ENCODE data around the gene NDUFA8.
"Not testable (repeated sequence)": the region's sequence is repeated elsewhere in the genome, so short reads cannot be mapped to it uniquely, and the experiment has no call there.

The NDUFA8 gene

DNA sequence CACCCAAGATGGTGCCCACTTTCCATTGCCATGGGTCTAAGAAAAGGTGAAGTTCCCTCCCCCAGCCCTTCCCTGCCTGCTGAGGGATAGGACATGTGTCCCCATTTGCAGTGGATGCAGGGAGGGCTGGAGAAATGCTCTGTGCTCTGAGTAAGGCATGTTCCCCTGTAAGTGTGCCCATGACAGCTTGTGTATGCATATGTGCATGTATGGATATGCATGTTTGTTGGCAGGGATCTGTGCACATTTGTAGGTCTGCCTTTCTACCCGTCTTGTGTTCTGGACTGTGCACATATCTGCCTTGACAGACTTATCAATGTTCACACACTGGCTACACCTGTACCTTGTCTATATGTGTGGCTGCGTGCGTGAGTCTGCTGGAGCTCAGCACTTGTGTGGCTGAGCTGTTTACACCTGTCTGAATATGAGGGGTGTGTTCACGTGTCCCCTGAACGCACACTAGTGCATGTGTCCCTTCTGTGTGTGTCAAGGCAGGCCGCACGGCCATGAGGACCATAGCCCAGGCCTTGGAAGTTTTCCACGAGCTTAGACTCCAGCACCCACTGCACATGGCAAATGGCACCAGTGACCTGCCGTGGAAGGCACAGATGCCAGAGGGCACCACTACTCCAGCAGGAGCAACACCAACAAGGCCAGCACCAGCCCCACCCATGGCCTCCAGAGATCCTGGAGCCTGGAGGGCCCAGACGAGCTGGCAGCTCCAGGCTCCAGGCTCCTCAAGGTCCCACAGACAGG is 39.1 kb downstream of the NDUFA8 start:
- no peak for DNase-seq

DNA sequence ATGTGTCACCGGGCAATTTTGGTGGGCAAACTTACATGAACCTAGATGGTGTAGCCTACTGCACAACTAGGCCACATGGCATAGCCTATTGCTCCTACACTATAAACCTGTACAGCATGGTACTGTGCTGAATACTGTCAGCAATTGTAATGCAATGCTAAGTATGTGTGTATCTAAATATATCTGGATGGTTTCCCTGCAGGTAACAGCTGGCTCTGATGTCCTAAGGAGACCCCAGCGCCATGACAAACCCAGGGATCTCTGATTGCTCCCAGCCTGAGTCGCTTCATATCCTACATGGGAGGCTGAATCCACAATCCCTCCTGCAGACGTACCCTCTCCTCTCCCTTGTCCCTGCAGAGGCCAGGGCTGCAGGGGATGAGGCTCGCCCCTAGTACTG is 39.9 kb downstream of the NDUFA8 start:
- DNase-seq: no peak

DNA sequence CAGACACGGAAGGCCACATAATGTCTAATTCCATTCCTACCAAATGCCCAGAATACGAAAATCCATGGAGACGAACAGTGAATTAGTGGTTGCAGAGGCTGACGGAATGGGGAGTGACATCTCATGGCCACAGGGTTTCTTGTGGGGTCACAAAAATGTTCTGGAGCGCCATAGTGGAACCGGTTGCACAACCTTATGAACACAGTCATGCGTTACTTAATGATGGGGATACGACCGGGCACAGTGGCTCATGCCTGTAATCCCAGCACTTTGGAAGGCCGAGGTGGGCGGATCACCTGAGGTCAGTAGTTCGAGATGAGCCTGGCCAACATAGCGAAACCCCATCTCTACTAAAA is 40.4 kb downstream of the NDUFA8 start:
- DNase-seq: no peak

DNA sequence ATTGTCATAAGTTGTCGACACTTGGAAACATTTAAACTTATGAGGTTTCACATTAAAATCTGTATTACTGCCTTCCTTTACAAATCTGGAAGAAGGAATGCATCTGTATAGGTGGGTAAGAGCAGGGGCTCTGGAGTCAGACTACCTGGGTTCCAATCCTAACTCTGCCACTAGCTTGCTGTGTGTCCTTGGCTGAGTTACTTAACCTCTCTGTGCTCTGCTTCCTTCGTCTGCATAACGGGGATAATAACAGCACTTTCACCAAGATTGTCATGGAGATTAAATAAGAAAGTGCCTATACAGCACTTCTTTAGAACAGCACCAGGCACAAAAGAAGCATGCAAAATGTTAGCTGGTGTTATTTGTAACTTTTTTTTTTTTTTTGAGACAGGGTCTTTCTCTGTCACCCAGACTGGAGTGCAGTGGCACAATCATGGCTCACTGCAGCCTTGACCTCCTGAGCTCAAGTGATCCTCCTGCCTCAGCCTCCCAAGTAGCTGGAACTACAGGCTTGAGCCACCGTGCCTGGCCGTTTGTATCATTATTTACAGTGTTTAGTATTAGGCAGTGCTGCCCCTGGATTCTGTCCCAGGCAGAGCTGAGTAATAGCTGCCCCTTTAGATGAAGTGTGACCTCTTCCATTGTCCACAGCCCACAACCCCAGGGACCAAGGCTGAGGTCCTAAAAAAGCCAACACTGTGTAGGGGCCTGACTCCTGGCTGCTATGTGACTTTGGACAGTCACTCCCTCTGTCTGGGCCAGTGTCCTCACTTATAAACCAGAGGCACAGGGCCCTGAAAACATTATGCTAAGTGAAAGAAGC is 41.0 kb downstream of the NDUFA8 start:
- no peak for DNase-seq

DNA sequence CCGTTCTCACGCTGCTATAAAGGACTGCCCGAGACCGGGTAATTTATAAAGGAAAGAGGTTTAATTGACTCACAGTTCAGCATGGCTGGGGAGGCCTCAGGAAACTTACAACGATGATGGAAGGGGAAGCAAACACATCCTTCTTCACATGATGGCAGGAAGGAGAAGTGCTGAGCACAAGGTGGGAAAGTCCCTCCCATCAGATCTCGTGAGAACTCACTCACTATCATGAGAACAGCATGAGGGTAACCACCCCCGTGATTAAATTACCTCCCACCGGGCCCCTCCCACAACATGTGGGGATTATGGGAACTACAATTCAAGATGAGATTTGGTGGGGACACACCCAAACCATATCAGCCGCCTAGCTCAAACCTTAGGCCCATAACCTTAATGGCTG is 42.3 kb downstream of the NDUFA8 start:
- DNase-seq: not testable (repeated sequence)

DNA sequence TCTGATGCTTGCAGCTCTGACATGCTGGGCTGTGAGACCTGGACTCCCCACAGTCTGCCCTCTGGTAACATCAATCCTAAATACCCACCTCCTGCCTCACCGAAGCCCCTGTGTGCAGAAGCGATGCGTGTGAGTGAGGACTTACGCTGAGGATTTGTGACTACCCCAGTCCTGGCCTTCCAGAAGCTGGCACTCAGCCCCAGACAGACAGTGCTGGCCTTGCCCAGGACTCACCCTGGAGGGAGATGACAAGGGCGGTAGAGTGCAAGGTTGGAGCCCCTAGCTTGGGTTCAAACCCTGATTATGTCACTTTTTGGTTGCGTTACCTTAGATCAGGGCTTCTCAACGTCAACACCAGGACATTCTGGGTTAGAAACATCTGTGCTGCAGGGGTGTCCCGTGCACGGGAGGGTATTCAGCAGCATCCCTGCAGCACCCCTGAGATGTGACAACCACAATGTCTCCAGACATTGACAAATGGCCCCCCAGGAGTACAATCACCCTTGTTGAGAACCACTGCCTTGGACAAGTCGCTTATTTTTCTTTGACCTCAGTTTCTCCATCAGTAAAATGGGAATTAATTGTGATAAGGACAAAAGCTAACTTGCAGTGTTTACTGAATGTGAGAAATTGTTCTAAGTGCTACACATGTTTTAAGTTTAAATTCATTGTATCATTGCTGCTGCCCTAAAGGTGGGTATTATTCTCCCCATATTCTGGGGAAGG is 43.0 kb downstream of the NDUFA8 start:
- DNase-seq: no peak

DNA sequence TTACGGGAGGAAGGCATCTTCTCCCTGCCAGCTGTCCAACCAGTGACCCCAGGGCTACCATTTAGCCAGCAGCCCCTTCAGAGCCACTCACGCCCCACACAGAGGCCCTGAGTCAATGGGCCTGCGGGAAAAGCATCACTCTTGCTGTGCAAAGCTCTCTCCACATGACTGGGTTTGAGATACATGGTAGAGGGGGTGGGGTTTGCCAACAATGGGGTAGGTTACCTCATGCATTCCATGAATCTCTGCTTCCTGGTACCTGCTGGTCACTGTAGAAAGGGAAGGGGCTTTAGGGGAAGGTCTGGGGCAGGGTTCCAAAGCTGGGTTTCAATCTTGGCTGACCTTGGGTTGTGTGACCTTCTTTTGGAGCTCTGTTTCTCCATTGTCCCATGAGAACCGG is 43.5 kb downstream of the NDUFA8 start:
- DNase-seq: no peak

DNA sequence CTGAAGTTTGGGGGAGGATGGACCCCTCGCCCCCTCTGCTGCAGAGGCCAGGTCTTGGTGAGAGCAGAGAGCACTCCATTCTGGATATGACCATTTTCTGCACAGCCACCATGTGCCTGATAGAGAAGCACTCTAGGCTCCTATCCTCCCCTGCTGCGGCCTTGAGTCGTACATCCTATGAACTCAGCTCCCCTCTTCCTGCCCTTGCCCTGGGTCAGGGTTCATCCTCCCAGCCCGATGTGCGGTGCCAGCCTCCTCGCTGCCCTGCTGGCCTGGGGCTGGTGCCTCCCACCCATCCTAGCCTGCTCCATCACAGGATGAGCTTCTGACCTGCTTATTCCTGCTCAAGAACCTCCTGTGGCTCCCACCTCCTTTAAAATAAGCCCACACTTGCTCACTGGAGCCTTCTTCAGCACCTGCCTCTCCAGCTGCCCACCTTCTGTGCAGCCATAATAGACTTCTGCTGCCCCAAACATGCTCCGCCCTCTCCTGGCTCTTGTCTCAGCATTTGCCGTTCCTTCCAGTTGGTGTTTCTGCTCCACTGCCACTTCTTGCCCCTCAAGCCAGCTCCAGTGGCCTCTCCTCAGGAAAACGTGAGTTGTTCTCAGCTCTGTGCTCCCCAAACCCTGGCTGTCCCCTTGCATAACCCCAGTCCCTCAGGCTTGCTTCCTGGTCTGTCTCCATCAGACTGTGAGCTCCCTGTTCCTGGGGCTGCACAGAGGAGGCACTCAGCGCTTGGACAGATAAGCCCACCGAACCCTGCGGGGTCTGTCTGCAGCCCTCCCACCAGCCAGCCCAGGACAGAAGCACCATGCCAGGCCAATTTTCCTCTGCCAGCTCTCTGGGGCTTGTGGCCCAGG is 44.2 kb downstream of the NDUFA8 start:
- DNase-seq: no peak

DNA sequence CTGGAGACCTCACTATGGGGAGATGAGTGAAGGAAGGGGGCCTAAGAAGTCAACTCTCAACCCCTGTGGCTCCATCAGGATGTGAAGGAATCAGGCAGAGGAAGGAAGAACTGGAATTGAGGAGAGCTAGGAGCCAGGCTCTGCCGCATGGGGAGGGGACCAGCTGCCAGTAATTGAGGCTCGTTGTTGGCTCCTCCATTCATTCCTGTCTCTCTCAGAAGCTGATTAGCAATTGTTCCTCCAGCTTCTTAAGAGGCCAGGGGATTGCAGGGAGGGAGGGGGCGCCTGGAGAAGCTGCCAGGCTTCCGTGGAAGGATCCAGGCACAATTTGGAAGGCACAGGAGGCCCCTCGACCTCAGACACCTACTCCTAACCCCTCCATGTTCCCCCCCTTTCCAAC is 46.0 kb downstream of the NDUFA8 start:
- DNase-seq: no peak

DNA sequence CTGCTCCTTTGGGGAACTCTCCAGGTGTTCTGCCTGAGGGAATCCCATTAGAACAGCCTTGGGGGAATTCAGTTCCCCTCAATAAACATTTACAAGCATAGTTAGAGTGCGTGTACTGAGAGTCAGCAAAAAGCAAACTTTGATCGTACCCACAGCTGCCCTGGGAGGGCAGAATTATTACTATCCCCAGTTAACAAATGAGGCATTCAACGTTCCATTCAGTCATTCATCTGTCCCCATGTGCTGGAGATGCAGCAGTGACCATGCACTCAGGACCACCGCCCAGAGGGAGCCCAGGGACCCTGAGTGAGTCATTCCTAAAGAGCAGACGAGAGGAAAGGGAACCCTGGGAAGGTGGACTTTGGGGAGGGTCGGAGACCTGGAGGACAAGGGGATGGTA is 47.3 kb downstream of the NDUFA8 start:
- no peak for DNase-seq

DNA sequence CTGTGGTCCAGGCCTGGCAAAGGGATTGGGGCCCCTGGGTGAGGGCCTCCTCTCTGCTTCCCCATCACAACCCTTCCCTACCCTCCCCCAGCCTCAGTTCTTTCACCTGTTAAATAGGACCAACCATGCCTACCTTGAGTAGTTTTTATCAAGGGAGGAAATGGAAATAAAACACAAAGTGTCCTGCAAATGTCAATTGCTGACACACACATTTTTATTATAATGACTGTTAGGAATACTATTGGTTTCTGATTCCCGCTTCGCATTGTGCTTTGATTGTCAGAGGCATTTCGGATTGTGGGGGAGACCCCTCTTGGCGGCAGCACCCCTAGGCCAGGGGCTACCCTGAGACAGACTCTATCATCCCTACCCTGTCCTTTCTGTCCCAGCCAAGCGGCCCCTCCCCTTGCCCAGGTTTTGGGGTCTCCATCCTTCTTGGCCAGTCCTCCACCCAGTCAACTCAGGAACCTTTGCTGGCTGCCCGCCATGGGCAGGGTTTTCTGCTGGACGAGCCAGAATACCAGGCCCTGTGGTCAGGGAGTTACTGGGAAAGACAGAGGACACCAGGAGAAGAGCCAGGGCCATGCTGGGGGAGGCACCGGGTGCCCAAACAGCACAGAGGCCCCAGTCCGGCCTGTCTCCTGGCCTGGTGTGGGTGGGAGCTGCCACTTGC is 48.0 kb downstream of the NDUFA8 start:
- no peak for DNase-seq

DNA sequence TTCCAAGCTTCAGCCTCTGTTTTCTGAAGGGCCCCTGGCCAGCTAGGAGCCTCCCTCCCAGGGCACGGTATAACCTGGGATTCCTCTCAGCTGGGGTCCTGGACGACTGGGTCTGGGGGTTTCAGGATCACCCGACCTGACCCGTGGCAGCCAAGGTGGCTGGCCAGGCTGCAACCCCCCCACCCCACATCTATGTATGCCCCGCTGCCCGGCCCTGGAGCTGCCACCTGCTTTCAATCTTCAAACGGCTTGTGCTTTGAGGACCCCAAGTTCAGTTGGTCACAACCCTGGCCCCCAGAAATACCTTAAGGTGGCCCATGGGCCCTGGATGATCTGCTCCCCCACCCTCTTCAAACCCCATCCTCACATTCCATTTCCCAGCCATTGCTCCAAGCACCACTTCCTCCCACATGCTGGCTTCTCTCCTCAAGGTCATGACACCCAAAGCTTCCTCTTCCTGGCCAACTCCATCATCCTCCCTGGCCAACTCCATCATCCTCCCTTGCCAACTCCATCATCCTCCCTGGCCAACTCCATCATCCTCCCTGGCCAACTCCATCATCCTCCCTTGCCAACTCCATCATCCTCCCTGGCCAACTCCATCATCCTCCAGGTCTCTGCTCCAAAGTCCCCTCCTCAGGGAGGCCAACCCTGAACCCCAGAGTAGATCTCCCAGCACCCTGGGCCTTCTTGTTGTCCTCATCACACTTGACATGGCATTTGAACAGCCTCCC is 49.3 kb downstream of the NDUFA8 start:
- no peak for DNase-seq

DNA sequence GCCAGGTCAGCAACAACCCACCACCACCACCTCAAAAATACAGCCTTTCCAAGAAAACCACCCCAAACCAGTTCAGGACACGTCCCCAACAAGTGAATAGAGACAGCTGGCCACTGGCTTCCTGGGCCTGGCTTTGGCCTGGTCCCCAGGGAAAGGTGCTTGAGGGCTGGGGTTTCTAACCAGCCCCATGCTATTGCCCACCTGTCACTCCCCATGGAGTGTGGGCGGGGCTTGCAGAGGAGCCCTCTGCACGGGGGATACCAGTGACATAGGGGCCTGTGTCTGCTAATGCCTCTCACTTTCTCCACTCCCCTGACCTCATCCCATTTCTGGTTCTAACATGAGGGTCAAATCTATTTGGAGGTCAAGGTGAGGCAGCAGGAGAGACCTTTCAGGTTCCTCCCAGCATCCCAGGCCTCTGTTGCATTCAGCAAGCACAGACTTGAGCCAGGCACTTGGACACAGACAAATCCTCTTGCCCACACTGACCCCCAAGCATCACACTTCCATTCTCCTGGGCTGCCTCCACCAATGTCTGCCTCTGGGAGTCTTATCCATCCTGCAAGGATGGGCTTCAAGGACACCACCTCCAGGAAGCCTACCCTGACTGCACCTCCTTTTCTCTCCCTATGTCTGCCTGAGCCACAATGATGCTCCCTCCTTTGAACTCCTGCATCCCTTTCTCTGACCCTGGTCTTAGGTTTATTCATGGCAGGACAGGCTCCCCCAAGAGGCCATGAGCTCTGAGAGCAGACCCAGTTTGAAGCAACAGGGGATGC is 50.4 kb downstream of the NDUFA8 start:
- no peak for DNase-seq

DNA sequence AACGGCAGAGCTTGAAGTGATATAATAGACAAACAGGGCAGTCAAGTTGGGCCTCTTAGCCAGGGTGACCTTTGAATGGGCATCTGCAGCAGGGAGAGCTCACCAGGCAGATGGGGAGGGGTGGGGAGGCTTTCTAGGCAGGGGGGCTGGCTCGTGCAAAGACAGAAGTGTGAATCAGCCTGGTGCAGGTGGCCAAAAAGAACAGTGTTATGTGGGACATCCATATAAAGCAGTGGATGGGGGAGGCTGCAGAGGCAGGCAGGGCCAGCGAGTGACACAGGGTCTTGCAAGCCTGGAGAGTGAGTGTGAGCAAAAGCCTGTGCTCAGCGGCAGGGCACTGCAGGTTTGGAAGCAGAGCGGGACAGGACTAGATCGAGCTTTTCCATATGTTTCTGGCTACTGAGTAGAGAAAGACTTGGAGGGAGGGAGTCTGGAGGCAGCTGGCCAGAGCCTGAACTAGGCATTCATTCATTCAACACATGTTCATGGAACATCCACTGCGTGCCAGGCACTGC is 52.2 kb downstream of the NDUFA8 start:
- DNase-seq: no peak

DNA sequence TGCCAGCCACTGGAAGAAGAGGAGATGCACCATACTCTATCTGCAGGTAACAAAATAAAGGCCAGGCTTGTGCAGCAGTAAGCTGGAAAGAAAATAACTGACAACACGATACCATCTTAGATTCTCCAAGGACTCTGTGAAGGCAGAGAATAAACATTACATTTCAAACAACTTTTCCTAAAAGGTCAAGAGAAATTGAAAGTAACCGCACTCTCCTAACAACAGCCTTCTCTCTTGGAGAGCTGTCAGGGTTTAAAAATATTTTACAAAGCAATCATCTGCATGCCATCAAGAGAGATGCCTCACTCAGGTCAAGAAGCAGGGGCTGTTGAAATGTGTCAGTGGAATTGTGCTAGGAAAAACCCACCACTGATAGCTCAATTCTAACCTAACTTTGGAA is 53.0 kb downstream of the NDUFA8 start:
- DNase-seq: no peak

DNA sequence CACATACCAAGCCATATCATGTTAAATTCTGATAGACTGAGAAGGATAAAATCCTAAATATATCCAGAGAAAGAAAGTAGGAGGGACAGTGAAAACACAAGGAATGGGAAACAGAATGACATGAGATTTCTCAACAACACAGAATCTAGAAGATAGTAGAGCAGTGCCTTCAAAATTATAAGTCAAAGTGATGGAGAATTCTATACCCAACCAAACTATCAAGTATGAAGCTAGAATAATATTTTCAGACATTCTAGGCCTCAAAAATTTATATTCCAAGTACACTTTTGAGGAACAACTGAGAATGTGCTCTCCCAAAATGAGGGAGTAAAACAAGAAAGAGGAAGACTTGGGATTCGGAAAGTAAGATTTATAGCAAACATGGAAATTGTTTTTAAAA is 55.6 kb downstream of the NDUFA8 start:
- no peak for DNase-seq

DNA sequence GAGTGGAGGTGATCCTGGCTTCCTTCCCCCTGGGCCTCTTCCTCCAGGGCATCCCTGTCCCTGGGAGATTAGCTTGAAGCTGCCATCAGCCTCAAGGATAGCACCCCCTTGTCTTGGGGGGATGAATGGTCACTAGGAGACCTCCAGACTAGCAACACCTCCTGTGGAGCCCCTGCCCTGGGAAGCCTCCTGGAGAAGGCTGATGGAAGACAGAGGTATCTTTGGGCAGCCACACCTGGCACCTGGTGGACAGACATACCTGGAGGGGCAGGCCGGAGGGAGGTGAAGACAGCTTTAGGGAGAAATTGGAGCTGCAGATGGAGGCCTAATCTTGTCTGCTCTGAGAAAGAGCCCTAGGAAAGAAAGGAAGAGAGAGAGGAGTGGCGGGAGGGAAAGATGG is 57.4 kb downstream of the NDUFA8 start:
- DNase-seq: no peak

DNA sequence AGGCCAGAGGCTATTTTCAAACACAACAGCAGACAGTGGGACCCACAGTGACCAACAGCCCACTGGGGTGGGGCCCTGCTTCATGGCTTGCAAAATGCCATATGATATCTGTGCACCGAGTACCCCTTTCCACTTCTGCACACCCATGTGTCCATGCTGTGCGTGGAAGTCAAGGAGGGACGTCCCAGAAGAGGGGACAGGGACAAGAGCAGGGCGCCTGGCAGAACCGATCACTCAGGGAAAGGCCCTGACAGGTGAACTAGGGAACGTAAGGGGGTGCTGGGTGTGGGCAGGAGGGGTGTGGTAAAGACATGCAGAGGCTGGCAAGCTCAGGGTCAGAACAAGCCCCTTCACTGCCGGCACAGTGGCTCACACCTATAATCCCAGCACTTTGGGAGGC is 58.8 kb downstream of the NDUFA8 start:
- no peak for DNase-seq

DNA sequence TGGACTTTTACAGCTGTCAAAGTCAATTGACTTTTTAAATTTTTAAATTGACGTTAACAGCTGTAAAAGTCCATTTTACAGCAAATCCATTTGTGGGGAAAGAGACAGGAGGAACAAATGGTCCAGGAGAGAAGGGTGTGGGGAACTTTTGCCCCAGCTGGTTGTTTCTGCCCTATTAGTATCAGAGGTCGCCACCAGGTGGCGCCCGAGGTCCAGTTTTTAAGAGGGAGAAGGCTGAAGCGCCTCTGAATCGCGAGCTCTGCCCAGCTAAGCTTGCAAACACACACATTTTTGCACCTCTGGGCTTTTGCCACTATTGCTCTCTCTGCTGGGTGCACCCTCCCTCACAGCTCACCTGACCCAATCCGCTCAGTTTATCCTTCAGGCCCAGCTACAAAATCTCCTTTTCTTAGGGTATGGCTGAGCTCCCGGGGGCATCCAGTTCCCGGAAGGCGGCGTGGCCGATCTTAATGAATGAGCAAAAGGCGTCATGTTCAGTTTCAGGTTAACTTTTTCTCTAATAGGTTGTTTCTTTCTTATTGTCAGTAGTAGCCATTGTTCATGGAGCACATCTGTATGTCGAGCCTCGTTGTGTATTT is 60.2 kb downstream of the NDUFA8 start:
- DNase-seq: peak; percentile 55

DNA sequence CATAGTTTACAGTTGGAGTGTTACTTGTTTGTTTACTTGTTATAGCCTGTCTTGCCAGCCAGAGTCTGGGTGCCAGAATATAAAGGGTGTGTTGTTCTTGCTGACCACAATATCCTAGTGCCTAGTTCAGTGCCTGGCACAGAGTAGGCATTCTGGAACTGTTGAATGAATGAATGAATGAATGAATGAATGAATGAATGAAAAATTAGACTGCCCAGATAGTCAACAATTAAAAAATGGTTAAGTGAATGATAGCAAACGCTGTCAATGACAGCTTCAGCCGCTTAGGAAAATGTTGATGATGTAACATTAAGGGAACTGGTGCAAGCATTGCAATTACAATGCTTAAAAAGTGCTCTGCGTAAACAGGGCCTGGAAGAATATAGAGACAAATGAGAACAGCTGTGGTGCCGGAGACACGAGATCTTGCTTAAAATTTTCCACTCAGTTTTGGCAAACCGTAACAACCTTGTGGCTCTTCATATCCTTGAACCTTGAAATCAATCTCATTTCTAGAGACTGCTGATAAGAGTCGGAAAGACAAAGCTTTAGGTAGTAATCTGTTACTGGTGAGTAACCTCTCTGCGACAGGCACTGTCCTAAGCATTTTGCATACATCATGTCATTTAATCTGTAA is 61.8 kb downstream of the NDUFA8 start:
- peak; percentile 5 for DNase-seq
